HT1080 (cell line): ENCODE measurements around the gene VPS35L. TPM values are rescaled to one million over a fixed set of nuclear protein-coding genes. Genes with fewer than 3 reads are reported as not detected.
"Not testable (repeated sequence)": the region's sequence is repeated elsewhere in the genome, so short reads cannot be mapped to it uniquely, and the experiment has no call there.

Experiments used
- DNase-seq: peaks from one replicate; pipeline ENCODE4 v3.0.0-alpha.2; 2015; ENCODE audit warnings: low read depth
- total RNA-seq: library from RNA; depleted of rRNA; stranded (reverse); fragments of >200 nt; shearing (Covaris generic); gene quantifications from 2 replicates; pipeline ENCODE4 v1.2.3, GENCODE V29; 2014

VPS35L gene
- total RNA-seq, 1 experiment from 2014 or later = 25.3 TPM

DNA sequence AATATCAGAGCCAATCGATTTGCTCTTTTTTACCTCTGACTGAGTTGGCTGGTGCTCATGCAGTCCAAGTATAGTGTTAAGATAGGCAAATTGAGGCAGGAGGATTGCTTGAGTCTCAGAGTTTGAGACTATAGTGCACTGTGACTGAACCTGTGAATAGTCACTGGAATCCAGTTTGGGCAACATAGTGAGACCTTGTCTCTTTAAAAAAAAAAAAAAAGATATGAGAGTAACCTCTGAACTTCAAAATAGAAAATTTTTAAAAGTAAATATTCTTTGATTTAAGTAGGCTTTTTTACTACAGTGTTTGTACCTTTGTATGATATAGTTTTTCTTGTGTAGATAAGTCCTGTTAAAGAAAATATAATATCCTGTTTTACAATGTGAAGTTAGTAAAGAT lies 28.3 kb upstream of the VPS35L start:
- no peak for DNase-seq

- DNase-seq = no peak
Measured at GRCh38 chr16:19528666-19529065, 26.8 kb upstream of the VPS35L start.

DNA sequence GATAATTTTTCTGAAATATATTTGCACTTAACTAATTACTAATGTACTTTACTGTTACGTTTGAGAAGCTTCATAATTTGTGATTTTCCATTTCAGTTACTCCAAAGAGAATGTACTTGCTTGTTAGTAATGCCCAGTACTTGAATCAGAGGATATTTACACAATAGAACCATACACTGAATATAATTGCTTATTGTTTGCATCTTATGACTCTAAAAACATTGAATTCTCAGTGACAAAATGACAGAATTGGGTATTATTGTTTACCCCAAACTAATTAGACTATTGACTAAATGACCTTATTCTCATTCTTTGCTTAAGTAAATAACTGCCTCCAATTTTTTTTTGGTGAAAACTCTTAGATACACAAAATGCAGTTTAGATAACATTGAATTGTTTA lies 22.9 kb upstream of the VPS35L start:
- DNase-seq = no peak

- DNase-seq = no peak
Measured at GRCh38 chr16:19540241-19540970, 15.1 kb upstream of the VPS35L start.

GRCh38 chr16:19542138-19542821 lies 13.2 kb upstream of the VPS35L start:
- no peak for DNase-seq

GRCh38 chr16:19543278-19543996 lies 12.1 kb upstream of the VPS35L start:
- DNase-seq = not testable (repeated sequence)

DNA sequence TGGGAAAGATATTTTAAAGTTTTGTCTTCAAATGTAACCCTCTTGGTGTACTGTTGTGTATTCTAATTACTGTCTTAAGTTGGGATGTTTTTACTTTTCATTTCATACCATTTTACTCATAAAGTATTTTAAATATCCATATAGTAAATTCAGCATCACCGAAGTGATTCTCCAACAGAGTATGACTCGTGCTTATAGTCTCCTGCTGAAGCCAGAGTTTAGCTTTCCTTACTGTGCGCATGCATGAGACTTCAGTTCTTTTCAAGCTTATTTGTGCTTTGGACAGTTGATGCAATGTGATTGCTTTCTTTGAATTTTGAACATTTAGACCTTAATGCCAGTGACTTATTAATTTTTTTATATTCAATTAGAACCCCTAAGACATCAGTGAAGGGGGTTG lies 7.4 kb upstream of the VPS35L start:
- DNase-seq = no peak

GRCh38 chr16:19549673-19550072 lies 5.8 kb upstream of the VPS35L start:
- DNase-seq = no peak

DNA sequence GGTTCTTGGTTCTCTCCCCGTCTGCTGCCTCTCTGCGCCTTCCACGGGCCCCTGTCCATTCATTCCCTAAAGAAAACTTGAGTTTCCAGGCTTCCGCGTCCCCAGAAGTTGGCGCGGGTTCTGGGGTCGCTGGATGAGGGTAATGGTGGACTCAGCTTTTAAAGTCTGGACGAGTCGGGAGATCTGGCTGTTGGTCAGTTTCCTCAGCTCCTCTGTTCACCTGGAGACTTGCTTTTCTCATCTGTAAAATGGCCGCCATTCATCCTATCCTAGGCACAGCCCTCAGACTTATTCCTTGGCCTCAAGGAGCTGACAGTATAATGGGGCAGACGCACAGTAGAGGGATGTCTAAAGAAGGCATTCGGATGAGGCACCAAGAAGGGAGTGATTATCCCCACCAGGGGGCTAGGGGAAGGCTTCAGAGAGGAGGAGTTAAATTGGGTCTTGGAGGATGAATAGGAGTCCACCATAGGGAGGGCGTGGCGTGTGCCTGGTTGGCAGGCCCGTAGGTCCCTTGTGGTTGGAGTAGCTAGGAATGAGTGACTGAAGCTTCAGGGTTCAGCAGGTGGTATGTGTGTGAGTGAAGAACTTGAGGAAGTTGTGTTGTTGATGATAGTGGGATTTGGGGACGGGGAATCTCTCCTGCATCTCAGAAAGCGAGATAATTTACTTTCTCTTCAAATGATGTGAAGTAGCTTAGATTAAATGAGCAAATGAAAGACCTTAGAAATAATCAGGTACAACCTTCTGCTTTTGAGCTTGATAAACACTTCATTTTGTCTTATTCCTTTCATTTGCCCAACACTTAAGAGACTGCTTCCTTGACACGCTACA lies 652 bp downstream of the VPS35L start:
- peak; percentile 86 for DNase-seq

DNA sequence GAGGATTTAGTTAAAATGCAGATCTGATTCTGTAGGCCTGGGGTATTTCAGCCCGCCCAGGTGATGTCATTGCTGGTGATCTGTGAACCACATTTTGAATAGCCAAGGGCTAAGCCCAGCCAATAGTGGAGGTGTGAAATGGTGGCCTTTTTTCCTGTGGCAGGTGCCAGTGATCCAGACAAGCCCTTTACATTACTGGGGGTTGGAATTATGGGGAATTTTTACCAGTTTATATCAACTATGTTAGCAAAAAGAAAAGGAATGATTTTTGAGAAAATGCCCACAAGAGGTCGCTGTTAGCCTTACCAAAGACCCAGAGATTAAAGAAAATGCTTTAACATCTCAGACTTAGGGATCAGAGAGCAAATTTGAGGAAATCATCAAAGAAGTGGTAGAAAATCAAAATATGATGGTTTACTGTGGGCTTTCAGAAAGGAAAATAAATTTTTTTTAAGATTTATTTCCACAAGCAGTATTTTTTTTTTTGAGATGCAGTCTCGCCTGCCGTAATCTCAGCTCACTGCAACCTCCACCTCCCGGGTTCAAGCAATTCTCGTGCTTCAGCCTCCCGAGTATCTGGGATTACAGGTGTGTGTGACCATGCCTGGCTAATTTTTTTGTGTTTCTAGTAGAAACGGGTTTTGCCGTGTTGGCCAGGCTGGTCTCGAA lies 3.9 kb downstream of the VPS35L start:
- peak; percentile 55 for DNase-seq

DNA sequence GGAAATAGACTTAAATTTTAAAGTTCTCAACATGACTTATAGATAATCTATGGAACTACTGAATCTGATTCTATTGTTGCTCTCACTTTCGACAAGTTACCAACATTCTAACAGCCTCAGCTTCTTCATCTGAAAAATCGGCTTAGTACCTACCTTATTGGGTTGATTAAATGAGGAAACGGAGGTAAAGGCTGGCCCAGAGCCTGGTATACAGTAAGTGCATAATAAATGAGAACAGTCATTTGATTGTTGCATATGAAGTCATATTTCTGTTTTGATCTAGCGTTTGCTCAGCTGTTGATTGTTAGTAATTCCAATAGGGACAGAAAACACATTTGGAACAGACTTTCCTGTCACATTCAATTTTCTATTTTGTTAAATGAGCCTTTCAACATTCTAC lies 4.6 kb downstream of the VPS35L start:
- no peak for DNase-seq

- no peak for DNase-seq
Measured at GRCh38 chr16:19563377-19563776, 7.9 kb downstream of the VPS35L start.

GRCh38 chr16:19566362-19566761 lies 10.9 kb downstream of the VPS35L start:
- no peak for DNase-seq

DNA sequence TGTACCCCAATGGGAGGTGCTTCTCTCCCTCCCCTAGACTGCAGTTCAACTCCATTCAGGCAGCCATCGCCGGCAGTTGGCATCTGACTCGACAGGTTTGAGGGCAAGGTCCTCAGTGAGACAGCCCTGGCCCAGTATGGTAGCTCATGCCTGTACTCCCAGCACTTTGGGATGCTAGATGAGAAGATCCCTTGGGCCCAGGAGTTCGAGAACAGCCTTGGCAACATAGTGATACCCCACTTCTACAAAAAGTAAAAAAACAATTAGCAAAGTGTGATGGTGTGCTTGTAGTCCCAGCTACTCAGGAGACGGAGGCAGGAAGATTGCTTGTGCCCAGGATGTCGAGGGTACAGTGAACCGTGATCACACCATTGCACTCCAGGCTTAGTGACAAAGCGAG lies 12.1 kb downstream of the VPS35L start:
- no peak for DNase-seq

DNA sequence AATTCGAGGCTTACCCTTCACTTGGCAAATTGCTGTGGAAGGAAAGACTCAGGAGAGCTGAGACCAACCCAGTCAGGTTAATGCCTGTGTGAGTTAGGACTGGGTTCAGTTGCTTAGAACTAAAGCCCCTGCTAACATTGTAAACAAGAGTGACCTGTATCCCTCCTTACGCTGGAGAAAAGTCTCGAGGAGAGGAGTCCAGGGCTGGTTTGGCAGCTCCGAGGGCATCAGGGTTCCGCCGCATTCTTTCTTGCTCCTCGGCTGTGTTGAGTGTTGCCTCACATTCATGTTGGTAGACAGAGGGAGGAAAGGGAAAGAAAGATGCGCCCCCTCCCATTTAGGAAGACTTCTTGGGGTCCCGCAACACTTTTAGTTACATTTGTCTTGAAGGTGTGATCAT lies 18.5 kb downstream of the VPS35L start:
- no peak for DNase-seq

DNA sequence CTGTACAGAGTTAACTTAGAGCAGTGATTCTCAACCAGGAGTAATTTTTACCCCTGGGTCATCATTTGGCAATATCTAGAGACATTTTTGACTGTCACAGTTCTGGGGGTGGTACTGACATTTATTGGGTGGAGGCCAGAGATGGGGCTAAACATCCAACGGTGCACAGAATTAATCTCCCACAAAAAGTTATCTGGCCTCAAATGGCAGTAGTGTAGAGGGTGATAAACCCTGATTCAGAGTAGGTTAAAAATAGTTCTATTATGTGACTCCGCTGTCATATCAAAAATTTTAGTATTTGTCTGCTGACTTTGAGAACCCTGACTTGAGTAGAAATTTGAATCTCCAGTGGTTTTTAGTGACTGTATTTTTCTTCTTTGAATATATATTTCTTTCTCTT lies 19.1 kb downstream of the VPS35L start:
- no peak for DNase-seq

GRCh38 chr16:19578378-19578971 lies 23.0 kb downstream of the VPS35L start:
- no peak for DNase-seq

GRCh38 chr16:19582050-19582831 lies 26.7 kb downstream of the VPS35L start:
- DNase-seq = no peak

GRCh38 chr16:19583665-19584300 lies 28.3 kb downstream of the VPS35L start:
- peak; percentile 56 for DNase-seq
